ENCODE results near the gene NLRC5. TPM values are rescaled to one million over a fixed set of nuclear protein-coding genes. Genes with fewer than 3 reads are reported as not detected.

Gene NLRC5
- total RNA-seq, 2 donors from 2014 or later, result 8.3 to 23.4 TPM

GRCh38 chr16:57038166-57038565, 48.8 kb downstream of the NLRC5 start:
- Histone ChIP-seq H3K9me3 (no peaks in the 10 kb centered on the region), H3K27me3 (no peaks in the 10 kb centered on the region), H3K36me3 (replicated peaks in 1 of 2; ENCODE audit: insufficient read depth in 1 of 2, low read depth in 2 of 2) (peaks cover 0 to 2% of the 10 kb centered on the region in 2 donors), H3K4me1 (no peaks in the 10 kb centered on the region), H3K27ac (peak overlapping the region in 1 of 4 donors; percentile 43), H3K4me3 (no peak overlapping the region)
- 83 to 92% methylated on average over 2 of the region's 2 CpGs for WGBS, 2 donors
- no peak for DNase-seq
- intact Hi-C loops (cut with DNase I), result no loop called here
- TF ChIP-seq CTCF (IDR thresholded peaks at IDR 0.05) (no peak), POLR2A (IDR thresholded peaks at IDR 0.05) (no peak)
- ATAC-seq, result no peak

GRCh38 chr16:57039148-57039812, 49.9 kb downstream of the NLRC5 start:
- H3K4me3 ChIP-seq, result no peak overlapping the region
- ATAC-seq (peak; percentile 43), DNase-seq (peak in 1 of 4 donors; percentile 50)
- no peaks in the 10 kb centered on the region for H3K27me3 ChIP-seq
- H3K4me1 ChIP-seq, result no peaks in the 10 kb centered on the region
- intact Hi-C loops (cut with DNase I), result no loop called here
- 53 to 72% methylated on average over 5 of the region's 5 CpGs for WGBS, 2 donors
- H3K9me3 ChIP-seq, result no peaks in the 10 kb centered on the region
- TF ChIP-seq CTCF (IDR thresholded peaks at IDR 0.05) (no peak), POLR2A (IDR thresholded peaks at IDR 0.05) (no peak)
- peaks cover 0 to 2% of the 10 kb centered on the region in 2 donors for H3K36me3 ChIP-seq (replicated peaks in 1 of 2; ENCODE audit: insufficient read depth in 1 of 2, low read depth in 2 of 2)
- H3K27ac ChIP-seq, result peak overlapping the region in 2 of 4 donors; percentile 33 to 59

- no peaks in the 10 kb centered on the region for H3K9me3 ChIP-seq
- H3K4me3 ChIP-seq, result no peak overlapping the region
- intact Hi-C loops (cut with DNase I), result no loop called here
- H3K27me3 ChIP-seq, result no peaks in the 10 kb centered on the region
- no peak for ATAC-seq
- H3K4me1 ChIP-seq, result peaks cover 6% of the 10 kb centered on the region
- peak in 1 of 4 donors; percentile 13 for DNase-seq
- TF ChIP-seq CTCF (IDR thresholded peaks at IDR 0.05) (no peak), POLR2A (IDR thresholded peaks at IDR 0.05) (no peak)
- no peak overlapping the region for H3K27ac ChIP-seq
- WGBS, 2 donors, result 82 to 84% methylated on average over 11 to 12 of the region's 12 CpGs
- H3K36me3 ChIP-seq (replicated peaks in 1 of 2; ENCODE audit: insufficient read depth in 1 of 2, low read depth in 2 of 2), result no peaks in the 10 kb centered on the region
These were observed 52.1 kb downstream of the NLRC5 start for GRCh38 chr16:57041182-57042156.

- Histone ChIP-seq H3K4me3 (no peak overlapping the region), H3K27me3 (no peaks in the 10 kb centered on the region), H3K36me3 (replicated peaks in 1 of 2; ENCODE audit: insufficient read depth in 1 of 2, low read depth in 2 of 2) (no peaks in the 10 kb centered on the region), H3K4me1 (peaks cover 6% of the 10 kb centered on the region), H3K27ac (no peak overlapping the region), H3K9me3 (no peaks in the 10 kb centered on the region)
- ATAC-seq (no peak), DNase-seq (no peak)
- intact Hi-C loops (cut with DNase I), result no loop called here
- TF ChIP-seq POLR2A (IDR thresholded peaks at IDR 0.05) (no peak), CTCF (IDR thresholded peaks at IDR 0.05) (no peak)
- WGBS, 2 donors, result 64 to 88% methylated on average over 14 of the region's 14 CpGs
These were observed 53.1 kb downstream of the NLRC5 start for GRCh38 chr16:57042157-57043111.

All from body of pancreas (tissue), 4 donors.